ENCODE results near the gene ADCY6. TPM values are rescaled to one million over a fixed set of nuclear protein-coding genes. Genes with fewer than 3 reads are reported as not detected.

The ADCY6 gene
- total RNA-seq, 1 experiment from 2014 or later = 31.5 TPM

- peak; percentile 51 for DNase-seq (ENCODE audit: low read depth, low spot score)
- in situ Hi-C loops (cut with HindIII; ENCODE audit: low pct_unique_long_range_greater_than_20kb, low sequenced_read_pairs) = no loop called here
Measured at GRCh38 chr12:48794870-48795269, 6.0 kb upstream of the ADCY6 start.

GRCh38 chr12:48793696-48794095 lies 4.8 kb upstream of the ADCY6 start:
- in situ Hi-C loops (cut with HindIII; ENCODE audit: low pct_unique_long_range_greater_than_20kb, low sequenced_read_pairs) = no loop called here
- no peak for DNase-seq (ENCODE audit: low read depth, low spot score)

DNA sequence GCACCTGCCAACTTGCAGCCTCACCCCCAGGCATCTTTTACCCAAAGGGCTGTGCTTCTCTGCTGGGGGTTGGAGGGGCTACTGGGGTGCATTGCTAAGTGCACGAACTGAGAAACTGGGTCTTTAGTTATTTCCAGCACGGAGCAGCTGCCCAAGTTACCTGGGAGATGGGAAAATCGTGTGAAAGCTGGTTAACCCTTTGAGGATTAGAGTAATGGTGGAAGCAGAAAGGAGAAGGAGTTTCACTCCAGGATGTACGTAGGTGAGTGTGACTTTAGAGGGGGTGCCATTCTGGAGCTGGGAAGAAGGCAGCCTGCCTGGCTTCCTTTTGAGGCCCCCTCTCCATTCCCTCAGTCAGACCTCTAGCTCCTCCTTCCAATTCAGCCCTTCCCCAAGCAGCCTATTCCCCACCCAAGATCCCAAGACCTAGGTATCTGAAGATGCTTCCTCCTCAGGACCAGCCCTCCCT lies 1.0 kb upstream of the ADCY6 start:
- no peak for DNase-seq (ENCODE audit: low read depth, low spot score)
- in situ Hi-C loops (cut with HindIII; ENCODE audit: low pct_unique_long_range_greater_than_20kb, low sequenced_read_pairs) = no loop called here

DNA sequence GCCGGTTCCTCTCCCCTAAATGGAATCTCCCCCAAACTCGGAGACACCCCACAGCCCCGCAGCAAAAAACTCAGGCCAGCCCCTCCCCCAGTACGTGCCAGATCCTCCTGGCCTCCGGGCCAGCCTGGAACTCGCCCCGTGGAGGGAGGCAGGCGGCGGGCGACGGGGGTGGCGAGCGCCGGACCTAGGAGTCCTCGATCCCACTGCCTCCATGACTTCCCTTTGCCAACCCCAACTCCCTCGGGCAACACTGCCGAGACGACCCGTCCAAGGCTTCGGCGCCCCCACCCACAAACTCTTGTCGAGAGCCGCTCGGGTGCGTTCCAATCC lies 400 bp downstream of the ADCY6 start:
- in situ Hi-C loops (cut with HindIII; ENCODE audit: low pct_unique_long_range_greater_than_20kb, low sequenced_read_pairs) = no loop called here

GRCh38 chr12:48787791-48788523 lies 932 bp downstream of the ADCY6 start:
- in situ Hi-C loops (cut with HindIII; ENCODE audit: low pct_unique_long_range_greater_than_20kb, low sequenced_read_pairs) = no loop called here
- DNase-seq (ENCODE audit: low read depth, low spot score) = no peak

More for the DNA sequence above, 400 bp downstream of the ADCY6 start:
- DNase-seq (ENCODE audit: low read depth, low spot score) = no peak

DNA sequence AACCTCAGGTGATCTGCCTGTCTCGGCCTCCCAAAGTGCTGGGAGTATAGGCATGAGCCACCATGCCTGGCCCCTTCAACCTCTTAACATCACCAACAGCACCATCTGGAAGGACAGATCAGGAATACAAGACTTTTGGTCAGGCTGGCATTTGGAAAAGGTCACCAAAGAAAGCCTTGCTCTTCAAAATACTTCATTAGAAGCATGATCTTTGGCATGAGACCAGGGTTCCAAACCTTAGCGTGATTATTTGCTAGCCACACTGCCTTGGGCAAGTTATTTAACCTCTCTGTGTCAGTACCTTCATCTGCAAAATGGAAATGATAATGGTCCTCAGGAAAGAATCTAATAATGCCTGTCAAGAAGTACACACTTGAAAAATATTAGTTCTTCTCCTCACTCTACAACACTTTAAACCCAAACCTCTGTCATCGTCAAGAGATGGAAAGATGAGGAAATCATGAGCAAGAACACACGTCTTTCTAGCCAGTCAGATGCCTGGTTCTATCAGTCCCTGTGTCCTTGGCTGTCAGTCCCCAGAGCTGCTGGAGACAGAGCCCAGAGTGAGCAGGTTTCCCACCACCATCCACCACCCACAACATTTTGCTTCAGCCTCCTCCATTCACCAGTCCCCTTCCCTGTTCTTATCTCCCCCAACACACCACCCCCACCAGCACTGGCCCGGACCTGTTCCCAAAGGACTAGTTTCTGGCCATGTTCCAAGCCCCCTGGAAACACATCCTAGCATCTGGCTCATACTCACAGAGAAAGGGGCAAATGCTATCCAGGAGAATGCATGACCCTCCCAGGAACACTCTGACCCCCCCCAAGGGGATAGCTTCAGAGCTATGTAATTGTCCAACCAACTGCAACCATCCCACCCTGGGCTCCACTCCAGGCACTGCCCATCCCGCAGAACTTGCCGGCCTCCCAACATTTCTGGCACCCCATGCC lies 2.0 kb downstream of the ADCY6 start:
- in situ Hi-C loops (cut with HindIII; ENCODE audit: low pct_unique_long_range_greater_than_20kb, low sequenced_read_pairs) = no loop called here
- peak; percentile 91 for DNase-seq (ENCODE audit: low read depth, low spot score)

GRCh38 chr12:48783432-48783831 lies 5.5 kb downstream of the ADCY6 start:
- in situ Hi-C loops (cut with HindIII; ENCODE audit: low pct_unique_long_range_greater_than_20kb, low sequenced_read_pairs) = no loop called here
- no peak for DNase-seq (ENCODE audit: low read depth, low spot score)

- in situ Hi-C loops (cut with HindIII; ENCODE audit: low pct_unique_long_range_greater_than_20kb, low sequenced_read_pairs) = no loop called here
- DNase-seq (ENCODE audit: low read depth, low spot score) = no peak
Measured at GRCh38 chr12:48782457-48783395, 6.2 kb downstream of the ADCY6 start.

DNA sequence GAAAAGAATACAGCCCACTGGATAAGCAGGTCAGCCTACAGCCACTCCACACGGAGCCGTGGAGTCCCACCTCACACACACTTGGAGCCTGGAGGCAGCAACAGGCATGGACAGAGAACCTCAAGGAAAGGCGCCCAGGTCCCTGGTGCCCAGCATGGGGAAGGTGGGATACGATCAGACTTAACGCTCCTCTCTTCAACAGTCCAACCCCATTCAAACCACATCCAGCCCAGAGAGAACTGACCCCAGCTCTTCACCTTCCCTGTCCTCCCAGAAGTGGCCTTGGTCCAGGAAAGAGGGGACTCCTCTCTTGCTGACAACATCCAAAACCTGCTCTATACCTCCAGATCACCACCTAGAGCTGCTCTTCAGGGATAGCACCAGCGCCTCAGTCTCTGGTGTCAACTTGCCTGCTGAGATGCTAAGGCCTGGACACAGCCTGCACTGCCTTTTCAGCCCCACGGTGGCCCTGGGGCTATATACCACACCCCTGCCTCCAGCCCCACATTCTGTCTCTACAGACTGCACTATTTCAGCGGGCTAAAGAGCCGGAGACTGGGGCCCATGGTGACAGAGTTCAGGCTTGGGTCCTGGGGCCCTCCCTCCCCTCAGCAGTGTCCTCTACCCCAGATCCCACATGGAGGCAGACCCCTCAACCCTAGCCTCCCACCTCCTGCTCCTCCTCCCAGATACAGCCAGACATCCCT lies 7.0 kb downstream of the ADCY6 start:
- no peak for DNase-seq (ENCODE audit: low read depth, low spot score)
- in situ Hi-C loops (cut with HindIII; ENCODE audit: low pct_unique_long_range_greater_than_20kb, low sequenced_read_pairs) = no loop called here

DNA sequence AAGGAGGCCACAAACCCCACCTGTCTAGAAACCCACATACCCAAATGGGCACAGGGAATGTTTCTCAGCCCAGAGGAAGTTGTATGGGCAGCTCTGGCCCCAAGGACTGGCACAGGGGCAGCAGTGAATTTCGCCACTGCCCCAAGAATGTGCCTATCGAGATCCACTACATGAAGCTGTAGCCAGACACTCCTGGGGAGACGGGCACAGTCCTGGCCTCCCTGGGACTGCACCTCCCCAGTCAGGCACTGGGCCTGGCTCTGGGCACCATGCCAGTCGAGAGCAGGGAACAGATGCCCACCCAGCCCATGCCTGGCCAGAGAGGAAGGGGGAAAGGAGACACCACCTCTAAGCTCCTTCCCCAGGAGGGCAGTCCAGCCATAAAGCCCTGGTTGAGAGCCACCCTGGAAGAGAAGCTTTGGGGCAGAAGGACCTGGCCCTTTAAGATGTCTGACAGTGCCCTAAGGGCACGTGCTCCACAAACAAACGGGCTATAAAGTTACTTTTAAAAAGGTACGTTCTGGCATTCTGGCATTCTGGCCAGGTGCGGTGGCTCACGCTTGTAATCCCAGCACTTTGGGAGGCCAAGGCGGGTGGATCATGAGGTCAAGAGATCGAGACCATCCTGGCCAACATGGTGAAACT lies 8.4 kb downstream of the ADCY6 start:
- in situ Hi-C loops (cut with HindIII; ENCODE audit: low pct_unique_long_range_greater_than_20kb, low sequenced_read_pairs) = no loop called here
- no peak for DNase-seq (ENCODE audit: low read depth, low spot score)

- DNase-seq (ENCODE audit: low read depth, low spot score) = no peak
- in situ Hi-C loops (cut with HindIII; ENCODE audit: low pct_unique_long_range_greater_than_20kb, low sequenced_read_pairs) = no loop called here
Measured at GRCh38 chr12:48779869-48780268, 9.0 kb downstream of the ADCY6 start.

DNA sequence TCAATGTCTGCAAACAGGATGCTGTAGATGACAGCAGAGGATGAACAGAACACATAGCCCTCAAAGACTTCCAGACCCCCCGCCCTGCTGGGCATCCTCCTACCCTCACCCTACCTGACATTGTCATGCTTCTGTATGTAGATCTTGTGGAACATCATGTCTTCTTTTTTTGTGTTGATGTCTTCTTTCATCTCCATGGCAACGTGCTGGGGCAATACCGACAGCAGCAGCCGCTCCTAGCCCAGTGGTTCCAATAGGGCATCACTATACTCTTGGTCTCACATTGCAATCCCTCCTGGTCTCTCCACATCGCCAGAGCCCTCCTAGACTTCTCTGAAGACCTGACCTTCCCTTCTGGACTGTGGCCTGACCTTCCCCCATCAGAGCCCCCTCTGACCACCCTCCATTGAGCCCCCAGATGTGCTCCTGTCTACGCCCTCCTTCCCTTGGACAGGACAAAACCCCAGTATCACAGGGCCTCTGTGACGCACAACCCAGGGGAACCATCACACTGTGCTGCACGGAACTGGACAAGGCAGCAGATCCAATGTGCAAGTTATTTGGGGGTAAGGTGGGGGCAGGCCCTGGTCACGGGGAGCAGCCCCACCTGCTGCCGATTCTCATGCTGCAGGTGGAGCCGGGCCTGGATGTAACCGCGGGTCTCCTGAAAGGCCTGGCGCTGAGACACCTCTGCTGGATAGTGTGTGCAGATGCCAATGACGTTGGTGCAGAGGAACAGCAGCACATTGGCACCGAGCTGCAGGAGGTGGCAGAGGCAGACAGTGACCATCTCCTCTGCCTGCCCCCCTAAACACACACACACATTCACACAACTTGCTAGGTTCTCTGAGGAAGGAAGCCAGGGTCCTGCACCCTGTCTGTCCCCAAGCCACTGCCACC lies 11.1 kb downstream of the ADCY6 start:
- in situ Hi-C loops (cut with HindIII; ENCODE audit: low pct_unique_long_range_greater_than_20kb, low sequenced_read_pairs) = no loop called here

GRCh38 chr12:48776956-48777355 lies 11.9 kb downstream of the ADCY6 start:
- DNase-seq (ENCODE audit: low read depth, low spot score) = no peak
- in situ Hi-C loops (cut with HindIII; ENCODE audit: low pct_unique_long_range_greater_than_20kb, low sequenced_read_pairs) = no loop called here

More for the DNA sequence above, 11.1 kb downstream of the ADCY6 start:
- DNase-seq (ENCODE audit: low read depth, low spot score) = no peak

GRCh38 chr12:48775991-48776649 lies 12.8 kb downstream of the ADCY6 start:
- in situ Hi-C loops (cut with HindIII; ENCODE audit: low pct_unique_long_range_greater_than_20kb, low sequenced_read_pairs) = no loop called here
- no peak for DNase-seq (ENCODE audit: low read depth, low spot score)

- no peak for DNase-seq (ENCODE audit: low read depth, low spot score)
- in situ Hi-C loops (cut with HindIII; ENCODE audit: low pct_unique_long_range_greater_than_20kb, low sequenced_read_pairs) = no loop called here
Measured at GRCh38 chr12:48775299-48775698, 13.6 kb downstream of the ADCY6 start.
